MM.1S (cell line): ENCODE data around the gene PADI1.

Experiments
- DNase-seq: peaks from one replicate; pipeline ENCODE4 v3.0.0-alpha.2; 2015
- H2AFZ ChIP-seq: fragments of 300-600 bp; sonication (generic); 2 replicates; pipeline ENCODE4 v1.6.0; 2016; ENCODE audit warnings: antibody characterized with exemption, low read length
- H3F3A ChIP-seq: fragments of 300-600 bp; sonication (generic); 2 replicates; pipeline ENCODE4 v1.6.1; 2016; ENCODE audit warnings: mild to moderate bottlenecking, antibody characterized with exemption, low read length, moderate library complexity, mixed read lengths; ENCODE audit not compliant: insufficient read depth
- H3K27ac ChIP-seq: fragments of 300-600 bp; sonication (generic); 2 replicates; pipeline ENCODE4 v1.5.1; 2016; ENCODE audit warnings: mild to moderate bottlenecking, low read length
- H3K27me3 ChIP-seq: fragments of 300-600 bp; sonication (generic); replicated peaks from 2 replicates; pipeline ENCODE4 v1.6.0; 2016; ENCODE audit warnings: low read length; ENCODE audit not compliant: insufficient read depth
- H3K36me3 ChIP-seq: fragments of 300-600 bp; sonication (generic); replicated peaks from 2 replicates; pipeline ENCODE4 v1.6.1; 2016; ENCODE audit warnings: mild to moderate bottlenecking, low read length, mixed read lengths; ENCODE audit not compliant: insufficient read depth
- H3K4me1 ChIP-seq: fragments of 300-600 bp; sonication (generic); 2 replicates; pipeline ENCODE4 v1.6.1; 2016; ENCODE audit warnings: low read length, mixed read lengths
- H3K4me2 ChIP-seq: fragments of 300-600 bp; sonication (generic); 2 replicates; pipeline ENCODE4 v1.6.0; 2016; ENCODE audit warnings: low read depth, low read length
- H3K4me3 ChIP-seq: fragments of 300-600 bp; sonication (generic); 2 replicates; pipeline ENCODE4 v1.5.1; 2016; ENCODE audit warnings: low read length, mixed read lengths
- H3K79me2 ChIP-seq: fragments of 300-600 bp; sonication (generic); 2 replicates; pipeline ENCODE4 v1.6.1; 2016; ENCODE audit warnings: mixed run types, low read length, mixed read lengths
- H3K9ac ChIP-seq: fragments of 300-600 bp; sonication (generic); 2 replicates; pipeline ENCODE4 v1.6.1; 2016; ENCODE audit warnings: low read length, mixed read lengths
- H3K9me2 ChIP-seq: fragments of 300-600 bp; sonication (generic); replicated peaks from 2 replicates; pipeline ENCODE4 v1.6.1; 2016; ENCODE audit warnings: mild to moderate bottlenecking, low read length, mixed read lengths; ENCODE audit not compliant: insufficient read depth
- H3K9me3 ChIP-seq: fragments of 300-600 bp; sonication (generic); replicated peaks from 2 replicates; pipeline ENCODE4 v1.6.1; 2016; ENCODE audit warnings: mild to moderate bottlenecking, low read length, mixed read lengths; ENCODE audit not compliant: insufficient read depth
- H4K20me1 ChIP-seq: fragments of 300-600 bp; sonication (generic); 2 replicates; pipeline ENCODE4 v1.6.1; 2016; ENCODE audit warnings: mild to moderate bottlenecking, low read length, moderate library complexity, mixed read lengths; ENCODE audit not compliant: insufficient read depth
- EZH2 ChIP-seq: fragments of 300-600 bp; sonication (generic); optimal IDR thresholded peaks from 2 replicates; pipeline ENCODE3; 2017; ENCODE audit warnings: low read depth, mild to moderate bottlenecking, antibody characterized with exemption, low read length, mixed read lengths
- EZH2phosphoT487 ChIP-seq: fragments of 300-600 bp; sonication (generic); IDR thresholded peaks from 2 replicates; pipeline ENCODE4 v1.6.1; 2018; ENCODE audit warnings: antibody characterized with exemption, low read length
- TF ChIP-seq, protein P1 (sequence below): fragments of 300-600 bp; sonication (generic); IDR thresholded peaks from 2 replicates; pipeline ENCODE4 v1.5.1; 2016; ENCODE audit warnings: antibody characterized with exemption, low read length, mixed read lengths

The PADI1 gene

DNA sequence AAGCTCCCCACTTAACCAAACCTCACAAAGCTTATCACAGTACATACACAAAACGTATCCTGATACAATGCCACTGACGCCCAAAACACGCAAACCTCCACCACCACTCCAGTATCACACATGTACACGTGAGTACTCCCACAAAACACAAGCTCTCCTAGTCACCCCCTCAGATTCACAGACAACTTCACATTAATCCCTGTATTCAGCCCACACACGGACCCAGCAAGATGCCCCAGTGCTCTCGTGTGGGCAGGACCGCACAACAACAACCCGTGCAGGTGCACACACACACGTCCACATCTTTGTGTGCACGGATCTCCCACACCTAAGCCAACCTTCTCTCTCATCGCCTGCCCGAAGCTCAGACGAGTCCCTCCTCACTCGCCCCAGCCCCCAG, 17.6 kb downstream of the PADI1 start:
- Histone ChIP-seq H3K27ac (no peak overlapping the region), H3K4me1 (no peaks in the 10 kb centered on the region), H2AFZ (no peak overlapping the region), H3K9me2 (no peaks in the 10 kb centered on the region), H3F3A (no peaks in the 10 kb centered on the region), H3K4me2 (no peak overlapping the region), H4K20me1 (no peaks in the 10 kb centered on the region), H3K9ac (no peak overlapping the region), H3K4me3 (no peak overlapping the region), H3K36me3 (no peaks in the 10 kb centered on the region), H3K79me2 (no peaks in the 10 kb centered on the region), H3K9me3 (no peaks in the 10 kb centered on the region), H3K27me3 (peaks cover 90% of the 10 kb centered on the region)
- TF ChIP-seq EZH2phosphoT487, result no peak
- TF ChIP-seq, protein P1, sequence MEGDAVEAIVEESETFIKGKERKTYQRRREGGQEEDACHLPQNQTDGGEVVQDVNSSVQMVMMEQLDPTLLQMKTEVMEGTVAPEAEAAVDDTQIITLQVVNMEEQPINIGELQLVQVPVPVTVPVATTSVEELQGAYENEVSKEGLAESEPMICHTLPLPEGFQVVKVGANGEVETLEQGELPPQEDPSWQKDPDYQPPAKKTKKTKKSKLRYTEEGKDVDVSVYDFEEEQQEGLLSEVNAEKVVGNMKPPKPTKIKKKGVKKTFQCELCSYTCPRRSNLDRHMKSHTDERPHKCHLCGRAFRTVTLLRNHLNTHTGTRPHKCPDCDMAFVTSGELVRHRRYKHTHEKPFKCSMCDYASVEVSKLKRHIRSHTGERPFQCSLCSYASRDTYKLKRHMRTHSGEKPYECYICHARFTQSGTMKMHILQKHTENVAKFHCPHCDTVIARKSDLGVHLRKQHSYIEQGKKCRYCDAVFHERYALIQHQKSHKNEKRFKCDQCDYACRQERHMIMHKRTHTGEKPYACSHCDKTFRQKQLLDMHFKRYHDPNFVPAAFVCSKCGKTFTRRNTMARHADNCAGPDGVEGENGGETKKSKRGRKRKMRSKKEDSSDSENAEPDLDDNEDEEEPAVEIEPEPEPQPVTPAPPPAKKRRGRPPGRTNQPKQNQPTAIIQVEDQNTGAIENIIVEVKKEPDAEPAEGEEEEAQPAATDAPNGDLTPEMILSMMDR, result no peak
- TF ChIP-seq EZH2, result no peak
- no peak for DNase-seq

DNA sequence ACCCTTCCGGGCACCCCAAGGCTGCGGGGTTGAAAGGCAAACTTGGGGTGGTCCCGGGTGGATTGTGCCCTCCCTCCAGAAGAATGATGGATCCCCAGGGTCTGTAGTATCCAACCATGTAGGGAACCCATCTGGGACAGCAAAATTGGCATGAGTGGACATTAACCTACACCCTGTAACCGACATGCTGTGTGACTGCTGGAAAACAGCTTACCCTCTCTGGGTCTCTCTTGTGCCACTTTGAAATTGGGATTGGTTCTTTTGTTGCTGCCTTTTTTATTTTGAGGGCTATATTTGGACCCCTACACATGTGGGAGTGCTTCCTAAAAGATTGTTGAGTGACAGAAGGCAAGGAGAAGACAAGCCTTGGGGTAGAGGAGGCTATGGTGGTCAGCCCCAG, 19.5 kb downstream of the PADI1 start:
- Histone ChIP-seq H3F3A (no peaks in the 10 kb centered on the region), H3K36me3 (no peaks in the 10 kb centered on the region), H3K4me3 (no peak overlapping the region), H3K79me2 (no peaks in the 10 kb centered on the region), H3K9ac (no peak overlapping the region), H3K4me2 (no peak overlapping the region), H3K4me1 (no peaks in the 10 kb centered on the region), H3K27ac (no peak overlapping the region), H4K20me1 (no peaks in the 10 kb centered on the region), H2AFZ (no peak overlapping the region), H3K9me3 (no peaks in the 10 kb centered on the region), H3K27me3 (peaks cover 92% of the 10 kb centered on the region), H3K9me2 (no peaks in the 10 kb centered on the region)
- TF ChIP-seq EZH2phosphoT487, result no peak
- TF ChIP-seq, protein P1, result no peak
- no peak for TF ChIP-seq EZH2
- no peak for DNase-seq

DNA sequence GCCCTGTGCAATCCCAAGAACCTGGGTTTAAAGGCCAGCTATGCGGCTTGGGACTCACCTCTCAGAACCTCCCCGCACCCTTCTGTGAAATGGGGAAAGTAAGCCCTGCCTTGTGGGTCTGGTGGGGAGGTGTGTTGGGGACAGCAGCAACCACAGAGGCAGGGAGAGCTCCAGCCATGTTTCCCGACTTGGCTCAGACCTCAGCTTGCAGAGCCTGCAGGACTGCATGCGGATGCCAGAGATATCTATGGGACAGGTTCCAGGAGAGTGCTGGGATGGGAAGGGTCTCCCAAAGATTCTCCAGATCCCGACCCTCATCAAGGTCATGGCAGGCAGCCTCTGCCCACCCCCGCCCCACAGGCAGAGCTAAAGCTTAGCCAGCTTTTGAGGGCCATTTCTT, 20.2 kb downstream of the PADI1 start:
- Histone ChIP-seq H3K79me2 (no peaks in the 10 kb centered on the region), H3K9me3 (no peaks in the 10 kb centered on the region), H3K4me1 (no peaks in the 10 kb centered on the region), H3K27me3 (peaks cover 92% of the 10 kb centered on the region), H3K36me3 (no peaks in the 10 kb centered on the region), H3K9ac (no peak overlapping the region), H3K27ac (no peak overlapping the region), H4K20me1 (no peaks in the 10 kb centered on the region), H2AFZ (no peak overlapping the region), H3K4me3 (no peak overlapping the region), H3K9me2 (no peaks in the 10 kb centered on the region), H3K4me2 (no peak overlapping the region), H3F3A (no peaks in the 10 kb centered on the region)
- TF ChIP-seq, protein P1, result no peak
- no peak for TF ChIP-seq EZH2
- TF ChIP-seq EZH2phosphoT487, result no peak
- DNase-seq, result no peak
